IMR-90 (cell line): ENCODE data around the gene RNF146. TPM values are rescaled to one million over a fixed set of nuclear protein-coding genes. Genes with fewer than 3 reads are reported as not detected.

Experiments
- ATAC-seq: fragments of 200-7000 bp; cut with Tn5 transposase; 2 replicates; pipeline ENCODE4 v1.9.1; 2020; ENCODE audit warnings: low read depth, mild to moderate bottlenecking, moderate library complexity
- BruUV-seq: library from RNA; stranded (reverse); fragments of 400-500 nt; replicated peaks from 2 replicates; lab custom pipeline; 2021; lab: Mats Ljungman, UMichigan
- CTCF ChIA-PET: fragments of 300-600 bp; formaldehyde crosslinking; extraction: SDS; loops from one replicate; lab custom pipeline; 2021; ENCODE audit warnings: antibody characterized with exemption; lab: Yijun Ruan, JAX
- POLR2A ChIA-PET: fragments of 300-600 bp; sonication (Branson Sonifier 250); formaldehyde crosslinking; loops from one replicate; lab custom pipeline; 2022; ENCODE audit warnings: antibody characterized with exemption; ENCODE audit not compliant: unreplicated experiment; lab: Charles Lee
- DNase-seq: peaks from one replicate; pipeline ENCODE4 v3.0.0; 2013
- H2AFZ ChIP-seq: replicated peaks from 2 replicates; pipeline ENCODE3; 2013; ENCODE audit warnings: low read length, mild to moderate bottlenecking; ENCODE audit not compliant: poor library complexity
- H2AK5ac ChIP-seq: 2 replicates; pipeline ENCODE4 v1.6.1; 2013; ENCODE audit warnings: low read depth, low read length, inconsistent platforms
- H2AK9ac ChIP-seq: replicated peaks from 2 replicates; pipeline ENCODE3; 2013; ENCODE audit warnings: mild to moderate bottlenecking, low read depth, low read length, moderate library complexity; ENCODE audit not compliant: poor library complexity
- H2BK120ac ChIP-seq: 2 replicates; pipeline ENCODE4 v1.6.1; 2013; ENCODE audit warnings: low read depth, low read length, inconsistent platforms
- H2BK15ac ChIP-seq: 3 replicates; pipeline ENCODE4 v1.6.1; 2013; ENCODE audit warnings: low read depth, low read length, inconsistent platforms
- H2BK20ac ChIP-seq: 2 replicates; pipeline ENCODE4 v1.6.1; 2013; ENCODE audit warnings: low read depth, mild to moderate bottlenecking, inconsistent platforms, low read length, moderate library complexity
- H2BK5ac ChIP-seq: 2 replicates; pipeline ENCODE4 v1.6.1; 2013; ENCODE audit warnings: mild to moderate bottlenecking, low read depth, low read length, inconsistent platforms; ENCODE audit not compliant: poor library complexity, severe bottlenecking
- H3K14ac ChIP-seq: replicated peaks from 2 replicates; pipeline ENCODE4 v1.6.1; 2013; ENCODE audit warnings: low read depth, low read length, inconsistent platforms
- H3K18ac ChIP-seq: 2 replicates; pipeline ENCODE4 v1.6.1; 2013; ENCODE audit warnings: low read depth, low read length, control low read depth
- H3K23ac ChIP-seq: 2 replicates; pipeline ENCODE4 v1.6.1; 2013; ENCODE audit warnings: low read depth, low read length, inconsistent platforms
- H3K27ac ChIP-seq: 2 replicates; pipeline ENCODE4 v1.5.1; 2013; ENCODE audit warnings: mild to moderate bottlenecking, control low read depth, low read length; ENCODE audit not compliant: insufficient read depth
- H3K27me3 ChIP-seq: 2 replicates; pipeline ENCODE4 v1.6.1; 2013; ENCODE audit warnings: low read length; ENCODE audit not compliant: control insufficient read depth, insufficient read depth
- H3K36me3 ChIP-seq: 2 replicates; pipeline ENCODE4 v1.6.1; 2013; ENCODE audit warnings: low read length, mixed read lengths; ENCODE audit not compliant: control insufficient read depth, insufficient read depth
- H3K4ac ChIP-seq: 2 replicates; pipeline ENCODE4 v1.6.1; 2013; ENCODE audit warnings: low read depth, low read length, inconsistent platforms
- H3K4me1 ChIP-seq: 2 replicates; pipeline ENCODE4 v1.6.1; 2013; ENCODE audit warnings: low read length, mixed read lengths; ENCODE audit not compliant: control insufficient read depth, insufficient read depth
- H3K4me2 ChIP-seq: 2 replicates; pipeline ENCODE4 v1.6.1; 2013; ENCODE audit warnings: low read depth, mild to moderate bottlenecking, control low read depth, low read length, moderate library complexity
- H3K4me3 ChIP-seq: 2 replicates; pipeline ENCODE4 v1.5.1; 2013; ENCODE audit warnings: low read depth, mild to moderate bottlenecking, control low read depth, low read length, moderate library complexity; ENCODE audit not compliant: insufficient read depth
- H3K56ac ChIP-seq: 2 replicates; pipeline ENCODE4 v1.6.1; 2013; ENCODE audit warnings: low read length, inconsistent platforms; ENCODE audit not compliant: insufficient read depth; ENCODE audit errors: extremely low read depth
- H3K79me1 ChIP-seq, 2 experiments: 2 replicates each; pipeline ENCODE4 v1.6.1; 2013; ENCODE audit warnings: low read length in 2 of 2, inconsistent platforms in 1 of 2, low read depth in 1 of 2
- H3K9ac ChIP-seq: 2 replicates; pipeline ENCODE4 v1.6.1; 2013; ENCODE audit warnings: low read depth, low read length, control low read depth
- H3K9me1 ChIP-seq: 2 replicates; pipeline ENCODE4 v1.6.1; 2013; ENCODE audit warnings: low read length, inconsistent platforms; ENCODE audit not compliant: insufficient read depth
- H3K9me3 ChIP-seq: 2 replicates; pipeline ENCODE4 v1.6.1; 2013; ENCODE audit warnings: low read length; ENCODE audit not compliant: control insufficient read depth, insufficient read depth
- H4K20me1 ChIP-seq: 2 replicates; pipeline ENCODE4 v1.6.1; 2013; ENCODE audit warnings: low read length, inconsistent platforms; ENCODE audit not compliant: insufficient read depth
- H4K5ac ChIP-seq: 2 replicates; pipeline ENCODE4 v1.6.1; 2013; ENCODE audit warnings: mild to moderate bottlenecking, low read depth, low read length, control low read depth
- H4K8ac ChIP-seq, 2 experiments: 2 replicates each; pipeline ENCODE4 v1.6.1; 2013; ENCODE audit warnings: low read depth in 2 of 2, low read length in 2 of 2, control low read depth in 1 of 2, inconsistent platforms in 1 of 2
- H4K91ac ChIP-seq: 2 replicates; pipeline ENCODE4 v1.6.1; 2013; ENCODE audit warnings: low read depth, low read length, inconsistent platforms; ENCODE audit not compliant: insufficient read depth
- BHLHE40 ChIP-seq: fragments of 150-350 bp; IDR thresholded peaks from 2 replicates; pipeline ENCODE4 v1.6.1; 2016; ENCODE audit warnings: mild to moderate bottlenecking, low read depth, low read length
- CEBPB ChIP-seq: IDR thresholded peaks from 2 replicates; pipeline ENCODE4 v1.6.1; 2012; ENCODE audit warnings: low read depth, low read length, improper control_type of control experiment
- CHD1 ChIP-seq: IDR thresholded peaks from 2 replicates; pipeline ENCODE4 v1.6.1; 2012; ENCODE audit warnings: low read depth, low read length, improper control_type of control experiment
- FOS ChIP-seq: fragments of 150-350 bp; IDR thresholded peaks from 2 replicates; pipeline ENCODE4 v1.6.1; 2016; ENCODE audit warnings: low read depth, low read length
- MAFK ChIP-seq: IDR thresholded peaks from 2 replicates; pipeline ENCODE4 v1.6.1; 2012; ENCODE audit warnings: low read depth, low read length, improper control_type of control experiment
- MAZ ChIP-seq: IDR thresholded peaks from 2 replicates; pipeline ENCODE4 v1.6.1; 2012; ENCODE audit warnings: low read depth, mild to moderate bottlenecking, low read length, improper control_type of control experiment, moderate library complexity, borderline replicate concordance
- MXI1 ChIP-seq: IDR thresholded peaks from 2 replicates; pipeline ENCODE4 v1.6.1; 2012; ENCODE audit warnings: low read depth, mild to moderate bottlenecking, low read length, moderate library complexity, borderline replicate concordance
- NFE2L2 ChIP-seq: fragments of 150-350 bp; IDR thresholded peaks from 2 replicates; pipeline ENCODE4 v1.6.1; 2016; ENCODE audit warnings: low read depth, mild to moderate bottlenecking, low read length
- POLR2A ChIP-seq: IDR thresholded peaks from 2 replicates; pipeline ENCODE4 v1.6.1; 2012; ENCODE audit warnings: mild to moderate bottlenecking, low read depth, low read length
- RAD21 ChIP-seq: IDR thresholded peaks from 2 replicates; pipeline ENCODE4 v1.6.1; 2012; ENCODE audit warnings: low read length, improper control_type of control experiment
- RCOR1 ChIP-seq: IDR thresholded peaks from 2 replicates; pipeline ENCODE4 v1.6.1; 2012; ENCODE audit warnings: mild to moderate bottlenecking, low read length, improper control_type of control experiment; ENCODE audit not compliant: insufficient replicate concordance
- RFX5 ChIP-seq: IDR thresholded peaks from 2 replicates; pipeline ENCODE4 v1.8.0; 2012; ENCODE audit warnings: low read depth, mild to moderate bottlenecking, low read length, moderate library complexity
- WGBS, 2 experiments: methylation state at CpG; one replicate each; pipeline versions ENCODE4 v1.1.5 to v1.1.7; 2013; ENCODE audit warnings: missing lambda C conversion rate in 2 of 2; ENCODE audit not compliant: insufficient read length in 1 of 2; ENCODE audit errors: extremely low coverage in 2 of 2; 5-methylcytosine and 5-hydroxymethylcytosine counted together
- dilution Hi-C: fragments of 300-500 bp; cut with HindIII; formaldehyde crosslinking; loops from one replicate; pipeline ENCODE4 v1.14.3; 2018; ENCODE audit warnings: low sequenced_read_pairs; ENCODE audit not compliant: unreplicated experiment
- in situ Hi-C: fragments of 300-500 bp; cut with MboI; formaldehyde crosslinking; loops from 3 replicates; pipeline ENCODE4 v1.14.3; 2019; ENCODE audit warnings: low sequenced_read_pairs, inconsistent platforms, mixed read lengths
- intact Hi-C: fragments of 100-400 bp; cut with micrococcal nuclease; formaldehyde crosslinking; loops from 2 replicates; pipeline ENCODE4 v1.10.0; 2022
- polyA plus RNA-seq, 3 experiments: library from polyadenylated mRNA; depleted of rRNA; stranded (reverse); fragments of >200 nt; gene quantifications; 2 replicates each; pipeline ENCODE4 v1.2.3, GENCODE V29; 2012; ENCODE audit warnings: low replicate concordance in 1 of 3
- total RNA-seq: library from RNA; depleted of rRNA; stranded (reverse); fragments of >200 nt; gene quantifications from 2 replicates; pipeline ENCODE4 v1.2.3, GENCODE V29; 2012
- TF ChIP-seq, protein P1 (sequence below): fragments of 150-350 bp; IDR thresholded peaks from 2 replicates; pipeline ENCODE4 v1.6.1; 2016; ENCODE audit warnings: low read depth, mild to moderate bottlenecking, low read length, moderate library complexity, borderline replicate concordance

RNF146 gene
- total and polyA plus RNA-seq, 2 of the 4 experiments (the other 2 are of a cell fraction), result 24.0 to 32.2 TPM

DNA sequence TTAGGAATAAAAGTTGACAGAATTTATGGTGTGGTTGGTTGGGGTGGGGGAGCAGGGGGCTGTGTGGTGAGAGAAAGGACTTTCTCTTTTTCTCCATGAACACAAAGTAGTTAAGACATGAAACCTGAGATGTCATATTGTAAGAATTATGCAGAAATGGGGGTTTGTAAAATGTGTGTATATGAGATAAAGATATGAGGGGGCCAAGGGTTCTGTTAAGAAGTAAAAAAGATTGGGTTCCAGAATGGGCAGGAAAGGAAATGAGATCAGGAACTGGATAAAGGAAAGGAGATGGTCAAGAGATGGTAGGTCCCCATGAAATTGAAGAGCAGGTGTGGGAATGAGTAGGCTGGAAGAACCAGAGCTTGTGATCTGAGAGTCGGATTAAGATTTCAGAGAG, 9.7 kb downstream of the RNF146 start:
- Histone ChIP-seq H3K9me3 (no peaks in the 10 kb centered on the region), H3K4me3 (no peak overlapping the region), H2BK120ac (no peak overlapping the region), H3K14ac (no peak overlapping the region), H4K5ac (no peak overlapping the region), H3K18ac (no peak overlapping the region), H3K23ac (no peak overlapping the region), H3K56ac (no peak overlapping the region), H3K27me3 (no peaks in the 10 kb centered on the region), H3K27ac (no peak overlapping the region), H3K4ac (no peak overlapping the region), H2AK5ac (no peak overlapping the region), H2BK20ac (no peak overlapping the region), H2BK5ac (no peak overlapping the region), H4K8ac (no peak overlapping the region), H3K9me1 (peaks cover 5% of the 10 kb centered on the region), H3K4me2 (no peak overlapping the region; the same call in 1 of the 2 replicates), H4K91ac (no peak overlapping the region), H2BK15ac (no peak overlapping the region), H3K36me3 (no peaks in the 10 kb centered on the region), H2AFZ (no peak overlapping the region), H3K9ac (no peak overlapping the region), H2AK9ac (no peak overlapping the region), H3K4me1 (peaks cover 2% of the 10 kb centered on the region; the same call in 1 of the 2 replicates), H3K79me1 (peaks cover 14 to 49% of the 10 kb centered on the region in 2 experiments), H4K20me1 (peaks cover 59% of the 10 kb centered on the region)
- DNase-seq (no peak), ATAC-seq (no peak)
- intact Hi-C loops (no loop called here), dilution Hi-C loops (no loop called here), in situ Hi-C loops (no loop called here)
- TF ChIP-seq MAZ (no peak), NFE2L2 (no peak), POLR2A (no peak), MXI1 (no peak), BHLHE40 (no peak), CEBPB (no peak), RCOR1 (no peak), RAD21 (no peak), MAFK (no peak), RFX5 (no peak), FOS (no peak), CHD1 (no peak)
- TF ChIP-seq, protein P1, sequence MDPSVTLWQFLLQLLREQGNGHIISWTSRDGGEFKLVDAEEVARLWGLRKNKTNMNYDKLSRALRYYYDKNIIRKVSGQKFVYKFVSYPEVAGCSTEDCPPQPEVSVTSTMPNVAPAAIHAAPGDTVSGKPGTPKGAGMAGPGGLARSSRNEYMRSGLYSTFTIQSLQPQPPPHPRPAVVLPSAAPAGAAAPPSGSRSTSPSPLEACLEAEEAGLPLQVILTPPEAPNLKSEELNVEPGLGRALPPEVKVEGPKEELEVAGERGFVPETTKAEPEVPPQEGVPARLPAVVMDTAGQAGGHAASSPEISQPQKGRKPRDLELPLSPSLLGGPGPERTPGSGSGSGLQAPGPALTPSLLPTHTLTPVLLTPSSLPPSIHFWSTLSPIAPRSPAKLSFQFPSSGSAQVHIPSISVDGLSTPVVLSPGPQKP, result no peak
- WGBS, 2 experiments, result 100% methylated on average over 1 of the region's 1 CpG; no CpG with 5 or more reads in 1 of the 2 experiments
- no TSS peak for BruUV-seq
- ChIA-PET POLR2A (no interaction called here), CTCF (interaction anchor here (0.6 kb wide), 1 partner anchor 240 kb away, joined by 3 read pairs; no protein-coding TSS in a partner anchor)
